GM12892 (cell line): ENCODE results near the gene POGZ.
A peak's percentile ranks its signal among the peaks of the same experiment; 100 is the strongest.

Experiments used
- POLR2A ChIP-seq: IDR thresholded peaks from 2 replicates; pipeline ENCODE4 v1.6.1; 2011; ENCODE audit warnings: low read depth, low read length, control low read depth
- POLR2AphosphoS5 ChIP-seq: IDR thresholded peaks from 2 replicates; pipeline ENCODE4 v1.6.1; 2011; ENCODE audit warnings: low read depth, low read length, control low read depth
- TAF1 ChIP-seq: IDR thresholded peaks from 2 replicates; pipeline ENCODE4 v1.6.1; 2011; ENCODE audit warnings: low read depth, mild to moderate bottlenecking, control low read depth, low read length, borderline replicate concordance

GRCh38 chr1:151401860-151402259, 57.4 kb downstream of the POGZ start:
- TF ChIP-seq POLR2AphosphoS5 (0 out of 2 replicates have a peak, but pooled peaks have one; percentile 5), POLR2A (no peak), TAF1 (no peak)
